HT1080 (cell line): Measurements from ENCODE around the gene NSUN6. TPM values are rescaled to one million over a fixed set of nuclear protein-coding genes. Genes with fewer than 3 reads are reported as not detected.
"Not testable (repeated sequence)": the region's sequence is repeated elsewhere in the genome, so short reads cannot be mapped to it uniquely, and the experiment has no call there.

ENCODE experiments used
- DNase-seq: peaks from one replicate; pipeline ENCODE4 v3.0.0-alpha.2; 2015; ENCODE audit warnings: low read depth
- total RNA-seq: library from RNA; depleted of rRNA; stranded (reverse); fragments of >200 nt; shearing (Covaris generic); gene quantifications from 2 replicates; pipeline ENCODE4 v1.2.3, GENCODE V29; 2014

The NSUN6 gene
- total RNA-seq, 1 experiment from 2014 or later, result 9.8 TPM

GRCh38 chr10:18659819-18660535 is 8.6 kb upstream of the NSUN6 start:
- peak; percentile 36 for DNase-seq

GRCh38 chr10:18659125-18659818 is 7.9 kb upstream of the NSUN6 start, which contains the start of gene ARL5B:
TSS of gene ARL5B (plus strand) at chr10:18659431. CDS start at chr10:18659638, 207 bp downstream.
- DNase-seq, result peak; percentile 94

- peak; percentile 18 for DNase-seq
Measured at GRCh38 chr10:18658271-18659124, 7.1 kb upstream of the NSUN6 start.

- DNase-seq, result no peak
Measured at GRCh38 chr10:18656724-18657123, 5.3 kb upstream of the NSUN6 start.

- DNase-seq, result no peak
Measured at GRCh38 chr10:18653112-18653511, 1.7 kb upstream of the NSUN6 start.

- DNase-seq, result no peak
Measured at GRCh38 chr10:18650404-18650997, 886 bp downstream of the NSUN6 start.

- DNase-seq, result no peak
Measured at GRCh38 chr10:18649364-18649959, 1.9 kb downstream of the NSUN6 start.

GRCh38 chr10:18647945-18648344 is 3.4 kb downstream of the NSUN6 start:
- DNase-seq, result no peak

- no peak for DNase-seq
Measured at GRCh38 chr10:18647151-18647550, 4.2 kb downstream of the NSUN6 start.

GRCh38 chr10:18639719-18640118 is 11.7 kb downstream of the NSUN6 start:
- not testable (repeated sequence) for DNase-seq

- not testable (repeated sequence) for DNase-seq
Measured at GRCh38 chr10:18637400-18637799, 14.0 kb downstream of the NSUN6 start.

- no peak for DNase-seq
Measured at GRCh38 chr10:18635995-18636394, 15.4 kb downstream of the NSUN6 start.

GRCh38 chr10:18632500-18632899 is 18.9 kb downstream of the NSUN6 start:
- not testable (repeated sequence) for DNase-seq

- DNase-seq, result peak; percentile 50
Measured at GRCh38 chr10:18627452-18628018, 23.9 kb downstream of the NSUN6 start.

- DNase-seq, result no peak
Measured at GRCh38 chr10:18625886-18626285, 25.5 kb downstream of the NSUN6 start.

GRCh38 chr10:18623671-18624070 is 27.7 kb downstream of the NSUN6 start:
- not testable (repeated sequence) for DNase-seq

- DNase-seq, result no peak
Measured at GRCh38 chr10:18620856-18621255, 30.5 kb downstream of the NSUN6 start.

GRCh38 chr10:18619016-18619415 is 32.4 kb downstream of the NSUN6 start:
- DNase-seq, result no peak

- no peak for DNase-seq
Measured at GRCh38 chr10:18616337-18616736, 35.0 kb downstream of the NSUN6 start.

GRCh38 chr10:18615618-18616017 is 35.8 kb downstream of the NSUN6 start:
- no peak for DNase-seq

GRCh38 chr10:18611168-18611567 is 40.2 kb downstream of the NSUN6 start:
- DNase-seq, result no peak
